ENCODE data around the gene MAP3K13. TPM values are rescaled to one million over a fixed set of nuclear protein-coding genes. Genes with fewer than 3 reads are reported as not detected.

The MAP3K13 gene
- total RNA-seq, 1 donor from 2014 or later: 29.6 TPM

- Mint-ChIP-seq H3K27ac (no peak overlapping the region), H3K4me3 (ENCODE audit: low read depth) (no peak overlapping the region), H3K36me3 (ENCODE audit: insufficient read depth) (no peaks in the 10 kb centered on the region), H3K27me3 (peaks cover 3% of the 10 kb centered on the region), H3K9me3 (ENCODE audit: low read depth) (no peaks in the 10 kb centered on the region), H3K4me1 (ENCODE audit: low read depth) (peaks cover 3% of the 10 kb centered on the region)
- no peak for TF ChIP-seq CTCF (IDR thresholded peaks at IDR 0.05; ENCODE audit: unreplicated experiment)
- no peak for DNase-seq (ENCODE audit: low spot score, unreplicated experiment)
Observed at GRCh38 chr3:185537369-185537970, 174.5 kb downstream of the MAP3K13 start.

Other genes with a start within 250 kb of the MAP3K13 start
- 5.8 and 5.9 TPM in 2 replicates for gene C3orf70, start 210.1 kb upstream of the MAP3K13 start, total RNA-seq
- 6.2 and 7.6 TPM in 2 replicates for gene EHHADH, start 109.1 kb upstream of the MAP3K13 start, total RNA-seq
- gene TMEM41A, start 135.9 kb downstream of the MAP3K13 start, total RNA-seq: 17.8 and 18.0 TPM in 2 replicates
- gene LIPH, start 189.5 kb downstream of the MAP3K13 start, total RNA-seq: 0.11 and 0.79 TPM in 2 replicates
- 52.3 and 59.2 TPM in 2 replicates for gene SENP2, start 223.2 kb downstream of the MAP3K13 start, total RNA-seq

All from progenitor cell of endocrine pancreas (in vitro differentiated cells).